NK-92 (cell line): ENCODE results near the gene SCART1.
"Not testable (repeated sequence)": the region's sequence is repeated elsewhere in the genome, so short reads cannot be mapped to it uniquely, and the experiment has no call there.

Experiments used
- DNase-seq: peaks from one replicate; lab custom pipeline; 2025; ENCODE audit not compliant: unreplicated experiment; lab: John Stamatoyannopoulos, UW

The SCART1 gene

DNA sequence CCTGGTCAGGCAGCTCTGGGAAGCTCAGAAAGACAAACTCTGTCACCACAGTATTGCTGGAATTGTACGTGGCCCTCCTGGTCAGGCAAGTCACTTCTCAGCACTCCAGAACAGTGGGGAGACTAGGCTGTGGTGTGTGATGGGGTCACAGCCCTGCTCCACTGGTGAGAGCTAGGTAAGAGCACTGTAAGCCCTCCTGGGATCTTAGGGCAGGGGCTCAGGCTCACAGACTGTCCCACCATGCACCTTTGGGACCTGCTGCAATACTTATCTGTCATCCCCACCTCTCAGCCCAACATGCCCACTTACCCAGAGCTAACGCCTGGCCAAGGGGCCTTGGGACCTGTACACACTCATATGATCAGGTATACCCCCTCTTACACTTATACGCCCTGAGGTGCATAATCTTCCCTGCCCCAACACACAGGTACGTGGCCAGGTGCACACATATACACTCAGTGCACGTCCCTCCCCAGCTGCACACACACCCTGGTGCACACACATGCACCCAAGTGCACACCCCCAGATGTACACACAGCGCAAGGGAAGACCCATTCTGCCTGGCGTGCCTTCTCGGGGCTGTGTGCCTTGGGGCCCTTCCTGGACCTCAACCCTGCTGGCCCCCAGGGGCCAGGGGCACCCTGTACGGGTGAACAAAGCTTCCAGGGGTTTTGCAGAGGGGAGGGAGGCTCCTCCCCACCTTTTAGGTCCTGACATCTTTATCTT lies 21.7 kb upstream of the SCART1 start:
- DNase-seq: not testable (repeated sequence)

DNA sequence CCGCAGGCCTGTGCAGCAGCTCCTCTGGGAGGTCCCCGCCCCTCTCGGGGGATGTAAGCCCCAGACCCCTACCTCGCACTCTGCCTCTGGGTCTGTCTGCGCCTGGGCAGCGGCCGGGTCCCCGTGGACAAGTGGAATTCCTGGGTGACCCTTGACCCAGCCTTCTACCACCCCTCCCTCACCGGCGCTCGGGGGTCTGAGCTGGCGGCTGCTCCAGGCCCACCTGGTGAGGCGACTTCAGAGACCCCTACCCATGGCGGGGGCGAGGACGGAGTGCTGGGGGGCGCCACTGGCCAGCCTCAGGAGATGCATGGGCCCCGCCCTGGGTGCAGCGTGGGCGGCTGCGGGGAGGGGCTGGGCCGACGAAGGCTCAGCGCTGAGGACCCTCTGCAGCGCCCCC lies 21.0 kb upstream of the SCART1 start:
- DNase-seq: not testable (repeated sequence)

DNA sequence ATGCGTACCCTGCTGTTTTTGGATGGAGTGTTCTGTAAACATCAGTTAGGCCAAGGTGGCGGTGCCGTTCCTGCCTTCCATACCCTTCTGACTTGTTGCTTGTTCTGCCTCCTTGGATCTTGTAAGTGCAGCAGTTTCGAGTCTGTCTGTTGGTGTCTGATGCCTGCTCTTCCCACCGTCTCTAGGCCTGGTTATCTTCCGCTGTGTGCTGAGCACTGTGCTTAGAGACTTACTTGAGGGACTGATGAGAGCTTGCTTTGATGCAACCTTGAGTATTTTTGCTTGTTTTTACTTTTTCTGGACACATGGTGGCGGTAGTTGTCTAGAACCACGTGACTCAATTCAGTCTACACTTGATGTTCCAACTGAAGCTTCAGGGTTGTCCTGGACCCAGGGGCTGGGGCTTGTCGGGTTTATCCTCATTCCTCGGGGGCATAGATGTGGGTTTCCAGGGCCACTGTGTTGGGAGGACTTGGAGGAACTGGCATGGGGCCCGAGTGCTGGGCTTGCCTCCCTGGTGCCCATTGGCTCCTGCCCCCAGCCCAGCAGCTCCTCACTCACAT lies 15.0 kb upstream of the SCART1 start:
- DNase-seq: no peak

DNA sequence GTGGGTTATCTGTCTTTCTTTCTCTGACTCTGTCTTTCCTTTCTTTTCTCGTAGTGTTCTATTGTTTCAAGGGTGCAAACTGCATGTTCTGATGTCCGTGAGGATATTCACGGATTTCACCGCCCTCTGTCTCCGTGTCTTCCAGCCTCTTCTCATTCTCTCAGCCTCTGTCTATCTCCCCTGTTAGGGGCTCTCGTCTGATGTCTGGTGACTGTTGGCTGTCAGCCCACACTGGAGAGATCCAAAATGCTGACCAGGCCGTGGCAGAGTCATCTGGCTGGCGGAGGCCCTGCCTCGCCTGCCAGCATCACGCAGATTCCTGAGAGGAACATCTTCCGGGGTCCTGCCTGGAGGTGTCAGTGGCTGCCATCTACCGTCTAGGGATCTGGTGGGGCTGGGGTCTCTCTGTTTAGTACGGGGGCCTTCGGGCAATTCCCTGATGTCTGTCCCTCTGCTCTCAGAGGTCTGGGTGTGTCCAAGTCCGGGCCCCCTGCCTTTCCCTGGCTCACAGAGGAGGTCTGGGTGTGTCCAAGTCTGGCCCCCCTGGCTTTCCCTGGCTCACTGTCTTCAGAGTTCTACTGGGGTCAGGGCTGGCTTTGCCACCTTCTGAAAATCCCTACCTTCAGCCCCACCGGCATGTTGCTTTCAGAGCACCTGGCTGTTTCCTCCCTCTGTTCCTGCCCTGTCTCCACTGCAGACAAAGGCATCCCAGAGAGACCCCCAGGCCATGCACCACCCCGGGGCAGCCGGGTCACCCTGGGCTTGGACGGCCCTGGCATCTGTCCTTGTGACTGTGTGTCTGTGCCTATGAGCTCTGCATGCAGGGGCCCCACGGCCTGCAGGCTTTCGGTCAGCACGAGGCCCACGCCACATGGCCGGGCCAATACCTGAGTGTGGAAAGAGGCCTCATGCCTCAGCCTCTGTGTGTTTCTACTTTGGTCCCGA lies 14.0 kb upstream of the SCART1 start:
- no peak for DNase-seq

DNA sequence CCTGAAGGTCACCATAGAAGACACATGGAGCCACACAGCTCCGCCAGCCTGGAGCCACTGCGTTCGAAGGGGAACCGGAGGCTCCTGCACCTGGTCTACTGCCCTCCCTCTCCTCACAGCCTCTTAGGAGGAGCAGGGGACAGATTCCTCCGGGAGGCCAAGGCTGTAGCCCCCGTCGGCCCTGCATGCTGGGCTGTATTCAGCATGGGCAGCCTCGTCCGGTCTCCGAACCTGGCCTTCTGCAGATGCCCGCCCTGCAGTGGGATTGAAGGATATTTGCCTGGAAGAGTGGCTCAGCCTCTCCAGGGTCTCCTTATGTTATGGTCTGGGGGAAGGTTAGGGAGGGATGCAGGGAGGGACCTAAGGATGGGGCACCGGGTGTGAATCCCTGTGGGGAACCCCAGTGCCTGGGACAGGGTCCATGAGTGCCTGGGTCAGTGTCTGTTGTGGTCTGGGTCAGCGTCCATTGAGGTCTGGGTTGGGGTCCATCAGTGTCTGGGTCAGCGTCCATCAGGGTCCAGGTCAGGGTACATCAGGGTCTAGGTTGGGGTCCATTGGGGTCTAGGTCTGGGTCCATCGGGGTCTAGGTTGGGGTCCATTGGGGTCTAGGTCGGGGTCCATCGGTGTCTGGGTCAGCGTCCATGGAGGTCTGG lies 13.0 kb upstream of the SCART1 start:
- no peak for DNase-seq

DNA sequence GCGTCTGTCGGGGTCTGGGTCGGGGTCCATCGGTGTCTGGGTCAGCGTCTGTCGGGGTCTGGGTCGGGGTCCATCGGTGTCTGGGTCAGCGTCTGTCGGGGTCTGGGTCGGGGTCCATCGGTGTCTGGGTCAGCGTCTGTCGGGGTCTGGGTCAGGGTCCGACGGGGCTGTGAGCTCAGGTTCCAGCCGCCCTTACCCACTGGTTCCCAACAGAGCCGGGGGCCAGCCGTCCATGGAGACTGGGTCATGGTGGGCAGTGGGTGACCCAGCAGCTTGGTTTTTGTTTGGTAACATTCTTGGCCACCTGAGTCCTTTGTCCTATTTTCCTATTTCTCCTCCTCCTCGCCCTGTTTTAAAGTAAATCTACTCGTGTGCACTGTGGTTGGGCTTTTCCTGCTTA lies 12.4 kb upstream of the SCART1 start:
- DNase-seq: not testable (repeated sequence)

DNA sequence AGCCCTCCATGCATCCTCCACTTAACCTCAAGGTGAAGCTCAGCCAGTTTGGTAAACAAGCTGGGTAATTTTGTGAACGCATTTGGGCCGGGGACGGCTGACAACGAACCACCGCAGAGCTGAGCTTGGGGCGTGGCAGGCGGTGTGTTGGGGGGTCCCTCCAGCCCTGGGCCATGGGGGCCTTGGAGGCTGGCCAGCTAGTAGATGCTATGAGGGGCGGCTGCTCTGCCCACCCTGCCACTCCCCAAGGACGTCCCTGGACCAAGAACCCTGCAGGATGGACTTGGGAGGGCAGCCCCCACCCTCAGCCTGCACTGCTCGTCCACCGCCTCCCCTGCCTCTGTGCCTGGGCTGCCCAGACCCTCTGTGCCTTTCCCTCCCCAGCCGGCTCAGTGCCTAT lies 12.0 kb upstream of the SCART1 start:
- no peak for DNase-seq

DNA sequence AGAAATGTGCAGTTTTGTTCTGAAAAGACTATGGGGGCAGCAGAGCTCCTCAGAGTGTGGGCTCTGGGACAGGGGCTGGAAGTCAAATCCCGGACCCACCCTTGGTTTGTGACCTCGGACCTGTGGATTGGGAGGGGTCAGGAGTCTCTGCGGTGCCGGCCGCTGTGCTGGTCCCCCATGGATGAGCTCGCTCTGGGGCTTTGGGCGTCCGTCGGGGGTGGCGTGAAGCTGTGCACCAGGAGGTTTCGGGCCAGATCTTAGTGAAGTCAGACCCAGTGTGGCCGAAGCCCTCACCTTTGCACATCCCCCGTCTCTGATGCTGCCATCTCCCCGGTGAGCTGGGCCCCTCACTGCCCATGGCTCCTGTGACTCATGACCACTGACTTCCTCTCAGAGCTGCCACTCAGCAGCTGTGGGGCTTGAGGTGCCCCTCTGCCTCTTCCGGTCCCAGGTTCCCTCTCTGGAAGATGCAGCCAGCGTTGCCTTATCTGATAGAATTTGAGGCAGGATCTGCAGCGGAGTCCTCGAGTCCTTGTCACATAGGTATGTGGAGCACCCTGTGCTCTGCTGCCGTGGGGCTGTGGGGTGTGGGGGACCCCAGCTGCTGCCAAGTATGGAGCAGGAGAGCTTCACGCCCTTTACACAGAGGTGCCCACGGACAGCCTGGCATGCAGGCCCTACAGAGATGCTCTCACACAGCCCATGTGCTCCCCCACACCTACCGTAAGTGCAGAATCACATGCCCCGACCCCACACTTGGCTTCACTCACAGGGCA lies 11.4 kb upstream of the SCART1 start:
- no peak for DNase-seq

DNA sequence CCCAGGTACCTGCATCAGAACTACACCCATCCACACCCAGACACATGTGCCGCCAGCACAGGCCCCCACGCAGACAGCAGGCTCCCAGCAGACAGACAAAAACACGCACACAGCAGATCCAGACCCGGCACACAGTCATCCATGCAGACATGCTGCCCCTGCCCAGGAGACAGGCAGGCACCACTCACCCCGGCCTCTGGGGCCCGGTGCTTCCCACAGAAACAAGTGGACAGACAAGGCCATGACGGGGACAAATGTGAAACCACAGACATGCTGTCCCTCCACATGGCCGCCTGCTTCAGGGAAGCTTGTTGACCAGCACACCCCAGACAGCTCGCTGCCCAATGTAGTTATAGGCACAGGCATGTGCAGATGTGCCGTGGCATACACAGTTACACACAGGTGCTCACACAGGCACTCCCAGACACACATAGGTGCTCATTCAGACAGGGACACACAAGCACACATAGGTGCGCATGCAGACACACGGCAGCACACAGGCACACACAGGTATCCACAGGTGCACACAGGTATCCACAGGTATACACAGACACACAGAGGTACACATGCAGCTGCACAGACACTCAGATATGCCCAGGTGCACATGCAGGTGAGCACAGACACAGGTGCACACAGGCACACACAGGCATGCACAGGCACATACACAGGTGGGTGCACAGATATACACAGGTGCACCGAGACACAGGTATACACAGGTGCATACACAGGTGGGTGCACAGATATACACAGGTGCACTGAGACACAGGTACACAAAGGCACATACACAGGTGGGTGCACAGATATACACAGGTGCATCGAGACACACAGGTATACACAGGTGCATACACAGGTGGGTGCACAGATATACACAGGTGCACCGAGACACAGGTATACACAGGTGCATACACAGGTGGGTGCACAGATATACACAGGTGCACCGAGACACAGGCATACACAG lies 10.5 kb upstream of the SCART1 start:
- DNase-seq: no peak

DNA sequence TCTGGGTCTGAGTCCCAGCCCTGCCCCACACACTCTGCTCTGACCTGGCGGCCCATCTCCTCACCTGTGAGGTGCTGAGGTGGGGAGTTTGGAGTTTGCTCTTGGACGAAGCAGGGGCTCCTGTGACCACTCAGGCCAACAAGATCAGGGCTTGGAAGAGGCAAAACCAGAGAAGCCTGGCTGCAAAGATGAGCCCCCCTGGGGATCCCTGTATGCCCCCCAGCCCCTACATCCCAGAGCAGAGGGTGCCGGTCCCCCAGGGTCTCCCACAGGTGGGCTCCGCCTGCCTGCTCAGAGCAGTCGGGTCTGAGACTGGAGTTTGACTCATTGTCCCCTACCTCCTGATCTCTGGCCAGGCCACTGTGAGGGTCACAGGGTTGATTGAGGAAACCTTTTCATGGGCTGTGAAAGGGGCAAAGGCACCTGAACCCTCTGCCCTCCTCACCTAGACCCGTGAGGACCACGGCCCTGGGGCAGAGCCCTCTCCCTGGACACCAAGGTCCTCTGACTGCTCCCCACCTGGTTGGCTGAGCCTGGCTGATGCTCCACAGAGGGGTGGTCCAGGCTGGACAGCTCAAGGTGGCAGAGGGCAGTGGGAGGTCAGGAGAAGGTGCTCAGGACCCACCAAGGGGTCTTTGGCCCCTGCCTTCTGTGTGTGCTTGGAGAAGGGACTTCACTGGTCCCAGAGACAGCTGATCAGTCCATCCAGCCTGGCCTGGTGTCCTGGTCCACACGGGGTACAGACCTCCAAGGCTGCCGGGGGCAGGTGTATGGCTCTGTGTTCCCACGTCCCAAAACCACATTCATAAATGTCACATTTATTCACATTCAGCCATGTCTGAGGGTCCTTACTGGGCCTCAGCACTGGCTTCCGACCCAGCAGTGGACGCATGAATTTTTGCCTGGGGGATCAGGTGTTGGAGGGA lies 9.1 kb upstream of the SCART1 start:
- DNase-seq: no peak

DNA sequence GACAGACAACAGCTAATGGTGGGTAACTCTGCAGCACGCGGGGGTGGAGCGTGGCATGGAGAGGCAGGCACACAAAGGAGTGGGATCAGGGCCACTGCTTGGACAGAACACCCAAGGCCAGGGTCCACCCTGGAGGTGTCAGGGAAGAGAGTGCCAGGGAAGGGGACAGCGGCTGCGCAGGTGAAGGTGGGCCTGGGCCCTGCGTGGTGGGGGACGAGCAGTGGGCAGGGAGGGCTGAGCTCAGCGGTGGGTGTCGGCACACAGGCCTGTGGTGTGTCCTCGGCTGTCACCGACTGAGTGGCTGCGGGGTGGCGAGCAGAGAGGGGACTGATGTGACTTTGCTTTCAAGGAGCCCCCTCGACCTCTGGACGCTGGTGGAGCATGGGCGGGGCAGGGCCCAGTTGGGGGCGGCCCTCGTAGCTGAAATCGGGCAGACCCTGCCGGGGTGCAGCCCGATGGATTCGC lies 8.4 kb upstream of the SCART1 start:
- no peak for DNase-seq

DNA sequence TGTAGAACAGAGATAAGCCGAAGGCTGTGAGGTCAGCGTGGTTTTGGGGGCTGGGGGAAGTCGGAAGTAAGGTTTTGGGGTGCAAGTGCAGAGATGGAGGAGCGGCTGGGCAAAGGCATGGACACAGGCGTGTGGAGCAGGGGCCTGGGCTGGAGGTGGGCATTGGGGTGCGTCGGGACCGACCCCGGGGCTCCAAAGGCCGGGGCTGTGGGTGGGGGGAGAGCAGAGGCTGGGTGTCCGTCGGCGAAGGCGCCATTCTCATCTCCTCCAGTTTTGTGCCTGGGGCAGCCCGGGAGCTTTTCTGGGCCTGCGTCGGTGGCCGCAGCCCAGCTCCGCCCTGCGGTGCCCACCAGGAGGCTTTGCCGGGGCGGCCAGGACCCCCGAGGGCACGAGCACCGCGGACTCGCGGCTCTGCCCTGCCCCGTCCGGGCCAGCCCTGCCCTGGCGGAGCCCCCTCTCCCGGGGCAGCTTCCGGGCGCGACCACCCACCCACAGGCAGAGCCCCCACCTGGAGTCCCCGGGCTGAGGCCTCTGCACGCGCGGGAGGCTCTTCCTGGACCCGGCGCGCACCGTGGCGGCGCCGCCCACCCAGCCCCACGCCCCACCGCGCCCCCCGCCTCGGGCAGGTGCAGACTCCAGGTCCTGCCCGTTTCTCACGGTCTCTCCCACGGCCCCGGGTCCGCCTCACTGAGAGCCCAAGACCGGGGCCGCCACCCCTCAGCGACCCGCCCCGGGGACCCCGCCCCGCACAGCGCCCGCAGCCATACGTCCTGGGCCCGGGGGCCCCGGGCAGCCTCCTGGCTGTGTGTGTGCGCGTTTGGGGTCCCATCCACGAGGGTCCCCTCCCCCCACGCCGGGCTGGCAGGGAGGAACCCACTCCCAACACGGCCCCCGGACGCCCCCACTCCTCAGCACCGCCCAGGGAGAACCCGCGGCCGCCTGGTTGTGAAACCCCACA lies 7.7 kb upstream of the SCART1 start:
- DNase-seq: no peak

DNA sequence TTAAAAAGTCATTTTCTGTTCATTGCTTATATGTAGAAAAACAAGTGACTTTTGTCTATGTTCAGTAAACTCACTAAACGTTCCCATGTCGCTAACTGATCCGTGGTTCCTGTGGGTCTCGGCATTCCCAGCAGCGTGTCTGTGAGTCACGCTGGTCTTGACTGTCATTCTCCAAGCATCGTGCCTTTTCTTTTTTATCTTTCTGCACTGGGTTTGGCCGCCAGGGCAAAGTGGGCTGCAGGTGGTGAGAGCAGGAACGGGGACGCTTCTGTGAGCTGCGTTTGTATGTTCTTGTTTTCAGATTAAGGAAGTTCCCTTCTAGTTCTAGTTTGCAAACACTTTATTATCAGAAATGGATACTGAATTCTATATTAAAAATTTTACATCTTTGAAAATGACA lies 6.8 kb upstream of the SCART1 start:
- no peak for DNase-seq

DNA sequence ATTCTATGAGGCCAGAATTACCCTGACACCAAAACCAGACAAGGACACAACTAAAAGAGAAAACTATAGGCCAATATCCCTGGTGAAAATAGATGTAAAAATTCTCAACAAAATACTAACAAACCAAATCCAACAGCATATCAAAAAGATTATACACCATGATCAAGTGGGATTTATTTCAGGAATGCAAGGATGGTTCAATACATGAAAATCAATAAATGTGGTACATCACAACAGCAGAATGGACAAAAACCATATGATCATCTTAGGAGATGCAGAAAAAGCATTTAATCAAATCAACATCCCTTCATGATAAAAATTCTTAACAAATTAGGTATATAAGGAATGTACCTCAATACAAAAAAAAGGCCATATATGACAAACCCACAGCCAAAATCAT lies 5.6 kb upstream of the SCART1 start:
- no peak for DNase-seq

DNA sequence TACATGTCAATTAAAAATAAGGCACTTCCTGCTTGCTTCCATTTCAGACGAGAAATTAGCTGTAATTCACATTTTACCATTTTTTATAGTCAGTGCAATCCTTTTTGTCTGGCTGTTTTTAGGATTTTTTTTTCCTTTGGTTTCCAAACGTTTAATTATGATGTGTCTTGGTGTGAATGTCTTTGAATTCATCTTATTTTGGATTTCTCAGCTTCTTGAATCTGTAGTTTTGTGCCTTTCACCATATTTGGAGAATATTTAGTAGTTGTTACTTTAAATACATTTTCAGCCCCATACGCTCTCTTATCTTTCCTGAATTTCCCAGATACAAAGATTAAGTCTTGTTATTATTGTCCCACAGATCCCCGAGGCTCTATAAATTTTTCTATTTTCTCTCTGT lies 2.4 kb upstream of the SCART1 start:
- no peak for DNase-seq

DNA sequence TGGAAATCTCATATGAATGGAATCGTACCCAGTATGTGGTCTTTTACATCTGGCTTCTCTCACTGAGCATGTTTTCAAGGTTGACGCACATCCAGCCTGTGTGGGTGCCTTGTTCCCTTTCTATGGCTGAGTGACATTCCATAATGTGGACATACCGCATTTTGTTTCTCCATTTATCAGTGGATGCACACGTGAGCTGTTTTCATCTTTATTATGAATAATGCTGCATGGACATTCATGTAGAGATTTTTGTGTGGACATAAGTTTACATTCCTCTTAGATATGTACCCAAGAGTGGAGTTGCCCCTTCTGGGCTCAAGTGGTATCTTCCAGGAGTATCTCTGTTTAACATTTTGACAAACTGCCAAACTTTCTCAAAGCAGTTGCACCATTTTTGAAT lies 1.3 kb upstream of the SCART1 start:
- DNase-seq: no peak

DNA sequence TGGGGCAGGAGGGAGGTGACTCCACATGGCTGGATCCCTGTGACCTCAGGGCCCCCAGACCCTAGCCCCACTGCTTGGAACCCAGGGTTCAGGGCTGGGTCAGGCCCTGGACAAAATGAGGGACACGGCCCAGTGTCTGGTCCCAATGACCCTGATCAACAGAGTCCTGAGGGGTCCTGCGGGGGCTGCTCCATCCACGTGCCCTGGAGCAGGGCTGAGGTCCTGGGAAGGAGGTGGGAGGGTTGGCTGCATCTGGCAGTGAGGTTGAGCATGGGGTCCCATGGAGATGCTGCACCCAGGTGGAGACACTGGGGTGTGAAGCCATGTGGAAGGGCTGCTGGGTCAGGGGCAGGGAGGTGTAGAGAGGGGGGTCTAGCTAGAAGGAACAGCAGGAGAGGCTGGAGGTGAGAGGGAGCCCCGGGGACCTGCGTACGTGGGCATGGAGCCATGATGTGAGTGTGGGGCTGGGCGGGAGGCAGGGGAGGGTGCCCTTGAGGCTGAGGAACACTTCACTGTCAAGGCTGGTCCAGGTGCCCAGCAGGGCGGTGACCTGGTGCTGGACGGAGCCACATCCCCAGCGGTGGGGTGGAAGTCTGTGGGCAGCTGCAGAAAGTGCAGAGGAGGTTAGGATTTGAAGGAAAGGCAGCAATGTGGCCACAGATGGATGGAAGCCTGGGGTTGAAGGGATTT lies 604 bp downstream of the SCART1 start:
- DNase-seq: no peak
